Colonic mucosa (tissue), 4 donors: Measurements from ENCODE around the gene SGTB. TPM values are rescaled to one million over a fixed set of nuclear protein-coding genes. Genes with fewer than 3 reads are reported as not detected.

Source experiments
- DNase-seq: peaks from one replicate; pipeline ENCODE4 v3.0.0-alpha.2; 2020
- H3K27ac ChIP-seq: fragments of 200-600 bp; one replicate; pipeline ENCODE4 v1.8.0; 2021
- H3K27me3 ChIP-seq: fragments of 200-600 bp; one replicate; pipeline ENCODE4 v1.8.0; 2021
- H3K36me3 ChIP-seq: fragments of 200-600 bp; one replicate; pipeline ENCODE4 v1.8.0; 2021
- H3K4me1 ChIP-seq: fragments of 200-600 bp; one replicate; pipeline ENCODE4 v1.8.0; 2021; ENCODE audit warnings: mild to moderate bottlenecking
- H3K4me3 ChIP-seq: fragments of 200-600 bp; one replicate; pipeline ENCODE4 v1.8.0; 2021
- H3K9ac ChIP-seq, 2 donors: one replicate each; pipeline ENCODE4 v1.7.0; 2013; ENCODE audit warnings: control low read depth in 2 of 2, low read depth in 2 of 2, low read length in 2 of 2
- H3K9me3 ChIP-seq: fragments of 200-600 bp; one replicate; pipeline ENCODE4 v1.8.0; 2021
- CTCF ChIP-seq: fragments of 200-600 bp; IDR thresholded peaks from one replicate; pipeline ENCODE4 v1.8.0; 2022; ENCODE audit warnings: antibody characterized with exemption, mild to moderate bottlenecking
- intact Hi-C: fragments of 100-400 bp; cut with DNase I; formaldehyde crosslinking; loops from one replicate; pipeline ENCODE4 v1.14.1; 2022
- total RNA-seq, 2 donors: library from RNA; stranded (reverse); fragmentation: NEBNext Ultra II Directional in 1 of 2; extraction: Animal tissue kit (Norgen Biotek cat#: 25700) in 1 of 2; gene quantifications; one replicate each; pipeline ENCODE4 v1.2.1, GENCODE V29; 2021
- donor health status: healthy.
- donor health status: DM: no; HTN: no; CAD: no.
- donor health status: DM: no; HTN: no; CAD: no.

The SGTB gene
- total RNA-seq, 2 donors from 2014 or later, result 3.7 to 4.4 TPM

GRCh38 chr5:65722575-65723403 is 880 bp upstream of the SGTB start:
- H3K9me3 ChIP-seq, result no peaks in the 10 kb centered on the region
- H3K36me3 ChIP-seq, result no peaks in the 10 kb centered on the region
- peak overlapping the region; percentile 74 for H3K27ac ChIP-seq
- intact Hi-C loops, result loop anchor here (10.0 kb wide), 1 partner anchor 422 kb away; the partner anchor contains the start of gene SREK1
- H3K9ac ChIP-seq, result peak overlapping the region; percentile 78 to 87
- H3K4me1 ChIP-seq, result no peaks in the 10 kb centered on the region
- peak overlapping the region; percentile 99 for H3K4me3 ChIP-seq
- H3K27me3 ChIP-seq, result no peaks in the 10 kb centered on the region
- DNase-seq, result peak; percentile 33
- TF ChIP-seq CTCF, result no peak

- intact Hi-C loops, result loop anchor here (10.0 kb wide), 1 partner anchor 424 kb away; the partner anchor contains the start of gene SREK1
- Histone ChIP-seq H3K36me3 (no peaks in the 10 kb centered on the region), H3K27me3 (no peaks in the 10 kb centered on the region), H3K4me3 (peak overlapping the region; percentile 99), H3K9me3 (no peaks in the 10 kb centered on the region), H3K4me1 (no peaks in the 10 kb centered on the region), H3K9ac (peak overlapping the region; percentile 74 to 96), H3K27ac (peak overlapping the region; percentile 74)
- peak; percentile 69 for DNase-seq
- no peak for TF ChIP-seq CTCF
These were observed 724 bp downstream of the SGTB start for GRCh38 chr5:65721050-65721719.

GRCh38 chr5:65718576-65719310 is 3.2 kb downstream of the SGTB start:
- DNase-seq, result no peak
- Histone ChIP-seq H3K36me3 (no peaks in the 10 kb centered on the region), H3K4me3 (no peak overlapping the region), H3K9me3 (no peaks in the 10 kb centered on the region), H3K9ac (no peak overlapping the region), H3K27ac (no peak overlapping the region), H3K4me1 (no peaks in the 10 kb centered on the region), H3K27me3 (no peaks in the 10 kb centered on the region)
- no peak for TF ChIP-seq CTCF
- intact Hi-C loops, result no loop called here

GRCh38 chr5:65708145-65708544 is 13.8 kb downstream of the SGTB start:
- TF ChIP-seq CTCF, result no peak
- H3K4me3 ChIP-seq, result no peak overlapping the region

GRCh38 chr5:65707663-65708062 is 14.2 kb downstream of the SGTB start:
- Histone ChIP-seq H3K27me3 (no peaks in the 10 kb centered on the region), H3K36me3 (no peaks in the 10 kb centered on the region), H3K4me1 (no peaks in the 10 kb centered on the region), H3K9ac (no peak overlapping the region), H3K4me3 (no peak overlapping the region), H3K27ac (no peak overlapping the region), H3K9me3 (no peaks in the 10 kb centered on the region)
- no peak for TF ChIP-seq CTCF
- DNase-seq, result no peak
- intact Hi-C loops, result no loop called here

More at GRCh38 chr5:65708145-65708544, 13.8 kb downstream of the SGTB start:
- intact Hi-C loops, result no loop called here
- Histone ChIP-seq H3K36me3 (no peaks in the 10 kb centered on the region), H3K4me1 (no peaks in the 10 kb centered on the region), H3K9ac (no peak overlapping the region), H3K27ac (no peak overlapping the region), H3K27me3 (no peaks in the 10 kb centered on the region), H3K9me3 (no peaks in the 10 kb centered on the region)
- DNase-seq, result no peak
